HG02798 (cell line): ENCODE data around the gene PIK3CB.
"Not testable (repeated sequence)": the region's sequence is repeated elsewhere in the genome, so short reads cannot be mapped to it uniquely, and the experiment has no call there.

Experiments used
- ATAC-seq: cut with Tn5 transposase; IDR thresholded peaks from one replicate; pipeline ENCODE4 v1.9.1; 2021; ENCODE audit warnings: mild to moderate bottlenecking; ENCODE audit not compliant: unreplicated experiment, poor library complexity

Gene PIK3CB

DNA sequence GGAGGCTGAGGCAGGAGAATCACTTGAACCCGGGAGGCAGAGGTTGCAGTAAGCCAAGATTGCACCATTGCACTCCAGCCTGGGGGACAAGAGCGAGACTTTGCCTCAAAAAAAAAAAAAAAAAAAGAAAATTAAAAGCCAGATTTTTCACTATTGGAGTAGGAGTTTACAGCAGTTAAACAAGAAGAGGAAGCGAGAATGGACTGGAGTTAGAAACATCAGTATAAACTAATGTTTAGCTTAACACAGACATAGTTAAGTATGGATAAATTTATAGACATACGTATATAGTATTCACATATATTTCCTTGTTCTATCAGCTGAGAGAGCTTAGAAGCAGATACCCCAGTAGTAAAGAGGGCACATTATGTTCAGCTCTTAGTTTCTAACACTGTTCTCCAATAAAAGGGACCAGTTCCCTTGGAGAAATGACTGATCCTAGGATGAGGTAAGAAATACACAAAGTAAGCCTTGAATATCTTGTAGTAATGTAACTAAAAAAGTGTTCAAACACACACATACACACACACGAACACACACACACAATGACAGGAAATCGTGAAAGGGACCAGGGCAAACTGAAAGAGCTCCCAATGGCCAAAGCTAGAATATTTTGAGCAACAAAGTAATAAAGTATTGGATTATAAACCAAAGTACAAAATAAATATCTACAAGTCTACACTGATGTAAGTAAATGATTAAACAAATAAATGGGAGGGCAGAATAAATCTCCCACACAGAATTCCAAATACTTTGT lies 25.1 kb downstream of the PIK3CB start:
- no peak for ATAC-seq

DNA sequence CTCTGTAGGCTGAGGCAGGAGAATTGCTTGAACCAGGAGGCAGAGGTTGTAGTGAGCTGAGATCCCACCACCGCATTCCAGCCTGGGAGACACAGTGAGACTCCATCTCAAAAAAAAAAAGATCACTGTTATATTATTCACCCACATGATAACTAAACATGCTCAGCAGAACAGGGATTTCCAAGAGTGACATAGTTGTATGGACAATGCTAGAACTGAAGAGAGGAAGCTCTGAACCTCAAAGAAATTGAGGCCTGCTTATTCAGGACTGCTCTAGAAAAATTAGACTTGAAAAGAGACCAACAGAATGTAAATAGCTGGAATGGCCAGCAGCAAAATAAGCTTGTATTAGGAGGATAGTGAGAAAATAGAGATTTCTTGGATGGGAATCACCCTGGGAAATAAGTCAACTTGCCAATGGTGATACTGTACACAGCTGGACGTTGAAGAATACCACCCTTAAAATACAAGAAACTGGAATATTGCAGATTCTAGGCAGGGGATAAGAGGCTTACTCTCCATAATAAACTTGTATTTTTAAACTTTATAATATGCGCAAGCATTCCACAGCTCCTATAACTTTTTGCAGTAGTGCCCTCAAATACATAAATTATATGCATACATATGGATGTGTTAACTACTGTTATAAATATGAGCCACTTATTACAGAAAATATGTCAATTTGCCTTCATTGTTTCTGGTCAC lies 28.2 kb downstream of the PIK3CB start:
- no peak for ATAC-seq

DNA sequence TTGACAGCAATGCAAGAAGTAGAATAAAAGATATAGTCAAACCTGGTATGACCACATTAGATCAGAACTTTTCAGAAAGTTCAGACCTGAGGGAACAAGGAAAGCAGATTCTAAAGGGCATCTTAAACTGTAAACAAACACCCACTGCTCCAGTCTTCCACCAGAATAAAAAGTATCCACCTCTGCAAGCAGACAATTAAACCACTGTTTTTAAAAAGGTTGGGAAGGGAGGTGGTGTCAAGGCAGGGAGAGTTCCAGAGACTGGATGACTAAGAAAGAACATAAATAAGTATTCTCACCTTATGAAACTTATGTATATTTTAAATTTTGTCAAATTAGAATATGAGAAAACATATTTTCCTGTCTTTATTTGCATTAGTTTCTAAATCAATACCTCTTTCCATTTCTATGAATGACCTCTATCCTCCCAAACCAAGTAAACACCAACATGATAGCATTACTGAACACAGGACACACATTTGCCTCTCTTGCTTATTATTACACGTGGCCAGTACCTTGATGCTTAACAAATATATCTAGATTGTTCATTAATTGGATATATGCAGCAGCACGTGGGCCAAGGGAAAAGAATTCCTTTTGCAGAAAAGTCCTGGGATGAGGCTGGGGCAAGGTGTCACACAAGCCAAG lies 31.6 kb downstream of the PIK3CB start:
- no peak for ATAC-seq

DNA sequence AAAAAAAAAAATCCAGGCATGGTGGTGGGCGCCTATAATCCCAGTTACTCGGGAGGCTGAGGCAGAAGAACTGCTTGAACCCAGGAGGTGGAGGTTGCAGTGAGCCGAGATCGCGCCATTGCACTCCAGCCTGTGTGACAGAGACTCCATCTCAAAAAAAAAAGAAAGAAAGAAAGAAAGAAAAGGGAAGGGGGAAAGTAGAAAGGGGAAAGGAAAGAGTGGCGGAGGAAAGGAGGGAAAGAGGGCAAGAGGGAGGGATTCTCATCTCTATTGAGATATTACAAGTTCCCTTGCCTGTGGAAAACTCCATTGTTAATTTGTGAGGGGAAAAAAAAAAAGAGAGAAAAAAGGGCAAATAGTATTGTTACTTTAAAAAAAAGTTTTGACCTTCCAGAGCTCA lies 32.5 kb downstream of the PIK3CB start:
- ATAC-seq, result not testable (repeated sequence)

DNA sequence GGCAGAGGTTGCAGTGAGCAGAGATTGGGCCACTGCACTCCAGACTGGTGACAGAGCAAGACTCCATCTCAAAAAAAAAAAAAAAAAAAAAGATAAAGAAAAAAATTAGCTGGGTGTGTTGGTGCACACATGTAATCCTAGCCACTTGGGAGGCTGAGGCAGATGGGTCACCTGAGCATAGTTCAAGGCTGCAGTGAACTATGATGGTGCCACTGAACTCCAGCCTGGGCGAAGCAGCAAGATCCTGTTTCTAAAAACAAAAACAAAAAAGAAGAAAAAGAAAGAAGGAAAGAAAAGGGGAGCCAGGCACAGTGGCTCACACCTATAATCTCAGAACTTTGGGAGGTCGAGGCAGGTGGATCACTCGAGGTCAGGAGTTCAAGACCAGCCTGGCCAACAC lies 32.9 kb downstream of the PIK3CB start:
- ATAC-seq, result no peak

GRCh38 chr3:138800248-138800647 lies 34.5 kb downstream of the PIK3CB start:
- no peak for ATAC-seq

GRCh38 chr3:138799822-138800221 lies 34.9 kb downstream of the PIK3CB start:
- ATAC-seq, result no peak

GRCh38 chr3:138797508-138798038 lies 37.2 kb downstream of the PIK3CB start:
- ATAC-seq, result no peak

- ATAC-seq, result no peak
These were observed 38.0 kb downstream of the PIK3CB start for GRCh38 chr3:138796761-138797160.

- ATAC-seq, result no peak
These were observed 47.9 kb downstream of the PIK3CB start for GRCh38 chr3:138786788-138787271.

- ATAC-seq, result no peak
These were observed 48.8 kb downstream of the PIK3CB start for GRCh38 chr3:138785951-138786350.

DNA sequence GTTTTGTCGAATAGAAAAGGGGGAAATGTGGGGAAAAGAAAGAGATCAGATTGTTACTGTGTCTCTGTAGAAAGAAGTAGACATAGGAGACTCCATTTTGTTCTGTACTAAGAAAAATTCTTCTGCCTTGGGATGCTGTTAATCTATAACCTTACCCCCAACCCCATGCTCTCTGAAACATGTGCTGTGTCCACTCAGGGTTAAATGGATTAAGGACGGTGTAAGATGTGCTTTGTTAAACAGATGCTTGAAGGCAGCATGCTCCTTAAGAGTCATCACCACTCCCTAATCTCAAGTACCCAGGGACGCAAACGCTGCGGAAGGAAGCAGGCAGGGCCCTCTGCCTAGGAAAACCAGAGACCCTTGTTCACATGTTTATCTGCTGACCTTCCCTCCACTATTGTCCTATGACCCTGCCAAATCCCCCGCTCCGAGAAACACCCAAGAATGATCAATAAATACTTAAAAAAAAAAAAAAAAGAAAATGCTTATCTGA lies 49.3 kb downstream of the PIK3CB start:
- not testable (repeated sequence) for ATAC-seq

- ATAC-seq, result no peak
These were observed 52.0 kb downstream of the PIK3CB start for GRCh38 chr3:138782755-138783154.

DNA sequence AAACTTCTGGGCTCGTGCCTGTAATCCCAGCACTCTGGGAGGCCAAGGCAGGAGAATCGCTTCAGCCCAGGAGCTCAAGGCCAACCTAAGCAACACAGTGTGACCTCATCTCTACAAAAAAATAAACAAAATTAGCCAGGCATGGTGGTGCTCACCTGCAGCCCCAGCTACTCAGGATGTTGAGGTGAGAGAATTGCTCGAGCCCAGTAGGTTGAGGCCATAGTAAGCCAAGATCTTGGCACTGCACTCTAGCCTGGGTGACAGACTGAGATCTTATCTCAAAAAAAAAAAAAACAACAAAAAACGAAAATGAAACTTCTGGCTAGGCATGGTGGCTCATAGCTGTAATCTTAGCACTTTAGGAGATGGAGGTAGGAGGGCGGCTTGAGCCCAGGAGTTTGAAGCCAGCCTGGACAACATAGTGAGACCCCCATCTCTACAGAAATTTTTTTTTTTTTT lies 53.7 kb downstream of the PIK3CB start:
- ATAC-seq, result no peak

DNA sequence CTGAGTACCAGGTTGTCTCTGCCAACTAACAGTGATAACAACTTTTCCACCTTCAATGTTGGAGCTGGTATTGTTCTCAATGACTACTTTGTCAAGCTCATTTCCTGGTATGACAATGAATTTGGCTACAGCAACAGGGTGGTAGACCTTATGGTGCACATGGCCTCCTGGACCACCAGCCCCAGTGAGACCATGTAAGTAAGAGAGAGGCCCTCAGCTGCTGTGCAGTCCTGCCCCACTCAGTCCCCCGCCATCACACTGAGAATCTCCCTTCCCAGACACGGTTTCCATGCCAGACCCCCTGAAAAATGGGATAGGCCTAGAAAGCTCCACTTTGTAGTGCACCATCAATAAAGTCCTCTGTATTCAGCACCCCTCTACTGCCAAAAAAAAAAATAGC lies 56.1 kb downstream of the PIK3CB start:
- no peak for ATAC-seq

DNA sequence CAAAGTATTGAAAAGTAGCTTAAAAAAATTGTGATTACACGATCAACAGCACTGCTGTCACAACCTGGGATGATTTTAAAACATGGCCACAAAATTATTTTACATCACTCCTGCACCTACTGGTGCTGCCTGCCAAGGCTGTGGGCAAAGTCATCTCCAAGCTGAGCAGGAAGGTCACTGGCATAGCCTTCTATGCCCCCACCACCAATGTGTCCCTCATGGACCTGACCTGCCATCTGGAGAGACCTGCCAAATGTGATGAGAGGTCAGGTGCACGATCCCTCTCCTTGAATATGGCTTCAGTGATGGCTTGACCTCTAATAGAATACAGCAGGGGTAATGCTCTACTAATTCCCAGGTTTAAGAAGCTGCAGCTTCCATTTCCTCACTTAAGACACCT lies 57.8 kb downstream of the PIK3CB start:
- no peak for ATAC-seq

- no peak for ATAC-seq
These were observed 59.5 kb downstream of the PIK3CB start for GRCh38 chr3:138775254-138775595.

- no peak for ATAC-seq
These were observed 60.0 kb downstream of the PIK3CB start for GRCh38 chr3:138774529-138775253.

GRCh38 chr3:138771585-138771984 lies 63.1 kb downstream of the PIK3CB start:
- ATAC-seq, result no peak

DNA sequence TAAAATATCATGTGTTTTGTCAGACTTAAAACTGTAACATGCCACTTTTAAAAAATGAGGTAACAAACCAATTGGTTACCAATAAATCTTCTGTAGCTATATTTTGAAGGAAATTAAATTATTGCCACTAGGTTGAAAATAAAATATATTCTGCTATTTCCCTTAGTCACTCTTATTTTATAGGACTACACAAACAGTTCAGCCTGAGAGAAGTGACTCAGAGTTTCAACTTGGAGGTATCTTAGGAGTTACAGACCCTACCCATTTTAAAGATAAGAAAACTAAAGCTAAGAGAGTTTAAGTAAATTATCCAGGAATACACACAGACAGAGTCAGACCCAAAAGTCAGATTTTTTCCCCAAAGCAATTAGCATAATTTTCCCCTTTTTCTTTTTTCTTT lies 65.1 kb downstream of the PIK3CB start:
- no peak for ATAC-seq
